Adrenal gland (tissue), 5 donors: ENCODE measurements around the gene RAD51B.

ENCODE experiments used
- POLR2A ChIP-seq, 2 donors: fragments of 450-650 bp; IDR thresholded peaks; one replicate each; pipeline ENCODE4 v1.6.1; 2017; ENCODE audit warnings: antibody characterized with exemption in 2 of 2, mild to moderate bottlenecking in 2 of 2, moderate library complexity in 1 of 2
- TF ChIP-seq, protein P1 (sequence below), 6 experiments: fragments of 450-650 bp in 4 of 6; fragments of 200-600 bp in 2 of 6; sonication (generic) in 1 of 6; IDR thresholded peaks; 1 replicate in 5 of 6; 2 replicates in 1 of 6; pipeline versions ENCODE4 v1.5.1 to v1.8.0; 2016 to 2021; ENCODE audit warnings: antibody characterized with exemption in 6 of 6, mild to moderate bottlenecking in 2 of 6, moderate library complexity in 1 of 6
- donor health status: DM: no; HTN: no; CAD: no.

DNA sequence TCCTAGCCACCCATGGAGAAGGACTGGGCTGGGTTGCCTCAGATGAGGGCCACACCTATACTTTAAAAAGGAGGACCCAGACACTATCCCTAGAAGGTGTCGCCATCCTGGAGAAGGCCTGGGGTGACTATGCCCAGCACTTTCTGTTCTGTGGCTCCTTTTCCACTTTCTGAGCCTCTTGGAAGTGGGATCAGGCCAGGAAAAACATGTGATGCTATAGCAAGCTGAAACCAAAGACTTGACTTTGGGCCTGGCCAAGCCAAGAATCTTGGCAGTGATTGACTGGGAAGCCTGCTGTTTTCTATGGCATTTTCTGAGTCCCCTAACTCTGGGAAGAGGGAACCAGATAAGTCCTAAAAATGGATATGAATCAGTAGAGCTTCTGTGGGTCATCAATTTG, 641.0 kb downstream of the RAD51B start:
- TF ChIP-seq, protein P1, sequence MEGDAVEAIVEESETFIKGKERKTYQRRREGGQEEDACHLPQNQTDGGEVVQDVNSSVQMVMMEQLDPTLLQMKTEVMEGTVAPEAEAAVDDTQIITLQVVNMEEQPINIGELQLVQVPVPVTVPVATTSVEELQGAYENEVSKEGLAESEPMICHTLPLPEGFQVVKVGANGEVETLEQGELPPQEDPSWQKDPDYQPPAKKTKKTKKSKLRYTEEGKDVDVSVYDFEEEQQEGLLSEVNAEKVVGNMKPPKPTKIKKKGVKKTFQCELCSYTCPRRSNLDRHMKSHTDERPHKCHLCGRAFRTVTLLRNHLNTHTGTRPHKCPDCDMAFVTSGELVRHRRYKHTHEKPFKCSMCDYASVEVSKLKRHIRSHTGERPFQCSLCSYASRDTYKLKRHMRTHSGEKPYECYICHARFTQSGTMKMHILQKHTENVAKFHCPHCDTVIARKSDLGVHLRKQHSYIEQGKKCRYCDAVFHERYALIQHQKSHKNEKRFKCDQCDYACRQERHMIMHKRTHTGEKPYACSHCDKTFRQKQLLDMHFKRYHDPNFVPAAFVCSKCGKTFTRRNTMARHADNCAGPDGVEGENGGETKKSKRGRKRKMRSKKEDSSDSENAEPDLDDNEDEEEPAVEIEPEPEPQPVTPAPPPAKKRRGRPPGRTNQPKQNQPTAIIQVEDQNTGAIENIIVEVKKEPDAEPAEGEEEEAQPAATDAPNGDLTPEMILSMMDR (IDR thresholded peaks at IDR 0.05), result no peak
- TF ChIP-seq POLR2A (IDR thresholded peaks at IDR 0.05), result no peak
